GM12891 (cell line): ENCODE results near the gene POLR3A.

Source experiments
- POLR2A ChIP-seq: IDR thresholded peaks from 2 replicates; pipeline ENCODE4 v1.6.1; 2011; ENCODE audit warnings: low read depth, low read length, control low read depth
- POLR2AphosphoS5 ChIP-seq: IDR thresholded peaks from 2 replicates; pipeline ENCODE4 v1.6.1; 2011; ENCODE audit warnings: low read depth, low read length, control low read depth
- SPI1 ChIP-seq: IDR thresholded peaks from 2 replicates; pipeline ENCODE4 v1.6.1; 2011; ENCODE audit warnings: low read depth, low read length, control low read depth

GRCh38 chr10:77940627-77941026 lies 88.7 kb downstream of the POLR3A start:
- no peak for TF ChIP-seq POLR2A
- no peak for TF ChIP-seq SPI1
- no peak for TF ChIP-seq POLR2AphosphoS5
